Ramos (cell line): ENCODE data around the gene GLIPR1L1.

Source experiments
- in situ Hi-C: fragments of 300-500 bp; cut with MboI; formaldehyde crosslinking; loops from one replicate; pipeline ENCODE4 v1.14.3; 2022; ENCODE audit warnings: low sequenced_read_pairs; ENCODE audit not compliant: unreplicated experiment

GLIPR1L1 gene

GRCh38 chr12:75334384-75335030 is at the start of gene GLIPR1L1:
Gene GLIPR1L1, plus strand, starts transcription at chr12:75334670. Its CDS starts 59 bp downstream, at chr12:75334729.
- in situ Hi-C loops: loop anchor here (25.0 kb wide), 1 partner anchor 703 kb away; the partner anchor contains the start of gene PHLDA1

GRCh38 chr12:75288860-75289259 is 45.6 kb upstream of the GLIPR1L1 start:
- in situ Hi-C loops: no loop called here

- in situ Hi-C loops: no loop called here
These were observed 44.7 kb upstream of the GLIPR1L1 start for GRCh38 chr12:75289753-75290152.

GRCh38 chr12:75291014-75291413 is 43.5 kb upstream of the GLIPR1L1 start:
- in situ Hi-C loops: no loop called here

GRCh38 chr12:75294336-75294735 is 40.1 kb upstream of the GLIPR1L1 start:
- in situ Hi-C loops: no loop called here

GRCh38 chr12:75294797-75295196 is 39.7 kb upstream of the GLIPR1L1 start:
- in situ Hi-C loops: no loop called here

- in situ Hi-C loops: no loop called here
These were observed 32.2 kb upstream of the GLIPR1L1 start for GRCh38 chr12:75302225-75302624.

GRCh38 chr12:75302781-75303180 is 31.7 kb upstream of the GLIPR1L1 start:
- in situ Hi-C loops: no loop called here

GRCh38 chr12:75305412-75306332 is 28.8 kb upstream of the GLIPR1L1 start:
- in situ Hi-C loops: no loop called here

GRCh38 chr12:75308279-75308678 is 26.2 kb upstream of the GLIPR1L1 start:
- in situ Hi-C loops: no loop called here

- in situ Hi-C loops: no loop called here
These were observed 23.1 kb upstream of the GLIPR1L1 start for GRCh38 chr12:75311369-75311768.

GRCh38 chr12:75315518-75315917 is 19.0 kb upstream of the GLIPR1L1 start:
- in situ Hi-C loops: no loop called here

GRCh38 chr12:75317784-75318183 is 16.7 kb upstream of the GLIPR1L1 start:
- in situ Hi-C loops: no loop called here

GRCh38 chr12:75322464-75322863 is 12.0 kb upstream of the GLIPR1L1 start:
- in situ Hi-C loops: no loop called here

GRCh38 chr12:75323663-75324062 is 10.8 kb upstream of the GLIPR1L1 start:
- in situ Hi-C loops: no loop called here

- in situ Hi-C loops: loop anchor here (25.0 kb wide), 1 partner anchor 710 kb away; the partner anchor contains the start of gene PHLDA1
These were observed 6.8 kb upstream of the GLIPR1L1 start for GRCh38 chr12:75327642-75328041.

GRCh38 chr12:75329918-75330826 is 4.3 kb upstream of the GLIPR1L1 start, which contains the start of gene CAPS2:
Gene CAPS2, minus strand, starts transcription at chr12:75330324. Its CDS starts 3,826 bp downstream, at chr12:75326498.
- in situ Hi-C loops: loop anchor here (25.0 kb wide), 1 partner anchor 707 kb away; the partner anchor contains the start of gene PHLDA1

- in situ Hi-C loops: loop anchor here (25.0 kb wide), 1 partner anchor 699 kb away; the partner anchor contains the start of gene PHLDA1
These were observed 3.4 kb downstream of the GLIPR1L1 start for GRCh38 chr12:75337905-75338304.

- in situ Hi-C loops: loop anchor here (25.0 kb wide), 1 partner anchor 695 kb away; the partner anchor contains the start of gene PHLDA1
These were observed 7.4 kb downstream of the GLIPR1L1 start for GRCh38 chr12:75341873-75342272.

- in situ Hi-C loops: loop anchor here (25.0 kb wide), 1 partner anchor 692 kb away; the partner anchor contains the start of gene PHLDA1
These were observed 11.1 kb downstream of the GLIPR1L1 start for GRCh38 chr12:75345531-75345930.
